Esophagus squamous epithelium (tissue), 5 donors: ENCODE data around the gene KCNK17. TPM values are rescaled to one million over a fixed set of nuclear protein-coding genes. Genes with fewer than 3 reads are reported as not detected.
A peak's percentile ranks its signal among the peaks of the same experiment; 100 is the strongest.

Source experiments
- DNase-seq: peaks from one replicate; lab custom pipeline; 2025; lab: John Stamatoyannopoulos, UW
- H3K27ac ChIP-seq, 4 donors: fragments of 200-600 bp; sonication (generic); one replicate each; pipeline ENCODE4 v1.5.1; 2016 to 2019; ENCODE audit warnings: mild to moderate bottlenecking in 1 of 4
- H3K27me3 ChIP-seq, 4 donors: fragments of 200-600 bp; sonication (generic); 1 replicate in 3 of 4; 2 replicates in 1 of 4; pipeline versions ENCODE4 v1.5.1 to v1.6.0; 2017 to 2021; ENCODE audit warnings: antibody characterized with exemption in 1 of 4
- H3K36me3 ChIP-seq, 3 donors: fragments of 200-600 bp; sonication (generic); one replicate each; pipeline ENCODE4 v1.5.1; 2016 to 2019
- H3K4me1 ChIP-seq, 3 donors: fragments of 200-600 bp; sonication (generic); one replicate each; pipeline ENCODE4 v1.5.1; 2017 to 2019
- H3K4me3 ChIP-seq, 4 donors: fragments of 200-600 bp; sonication (generic); 1 replicate in 3 of 4; 2 replicates in 1 of 4; pipeline ENCODE4 v1.5.1; 2016 to 2019; ENCODE audit warnings: mild to moderate bottlenecking in 2 of 4, moderate library complexity in 1 of 4
- H3K9me3 ChIP-seq, 3 donors: fragments of 200-600 bp; sonication (generic); one replicate each; pipeline ENCODE4 v1.5.1; 2016 to 2019
- POLR2A ChIP-seq, 4 donors: fragments of 450-650 bp; IDR thresholded peaks; one replicate each; pipeline ENCODE4 v1.6.1; 2017; ENCODE audit warnings: antibody characterized with exemption in 4 of 4, mild to moderate bottlenecking in 4 of 4, moderate library complexity in 3 of 4
- WGBS, 2 donors: methylation state at CpG; one replicate each; pipeline ENCODE4 v1.1.5; 2018; 5-methylcytosine and 5-hydroxymethylcytosine counted together
- intact Hi-C: fragments of 100-400 bp; cut with DNase I; formaldehyde crosslinking; loops from one replicate; pipeline ENCODE4 v1.15.0; 2022
- total RNA-seq, 4 donors: library from RNA; depleted of rRNA; stranded (reverse); fragments of >200 nt; gene quantifications; one replicate each; pipeline ENCODE4 v1.1.0, GENCODE V29; 2016
- TF ChIP-seq, protein P1 (sequence below), 6 experiments: fragments of 450-650 bp in 4 of 6; fragments of 200-600 bp in 2 of 6; sonication (generic) in 2 of 6; IDR thresholded peaks; one replicate each; pipeline ENCODE4 v1.5.1; 2016 to 2019; ENCODE audit warnings: antibody characterized with exemption in 6 of 6, mild to moderate bottlenecking in 4 of 6, moderate library complexity in 4 of 6
- donor health status: DM: yes; HTN: yes; CAD: no.

KCNK17 gene
- total RNA-seq, 4 donors from 2014 or later = 0.31 to 1.2 (median 1.1) TPM; not detected in 1

- Histone ChIP-seq H3K4me3 (no peak overlapping the region), H3K4me1 (peaks cover 0 to 7% (median 0%) of the 10 kb centered on the region in 3 donors), H3K27me3 (no peaks in the 10 kb centered on the region), H3K36me3 (no peaks in the 10 kb centered on the region), H3K9me3 (no peaks in the 10 kb centered on the region), H3K27ac (no peak overlapping the region)
- WGBS, 2 donors = 36 to 44% methylated on average over 7 to 8 of the region's 9 CpGs
- intact Hi-C loops = no loop called here
- no peak for DNase-seq
- TF ChIP-seq POLR2A (IDR thresholded peaks at IDR 0.05) = no peak
- TF ChIP-seq, protein P1, sequence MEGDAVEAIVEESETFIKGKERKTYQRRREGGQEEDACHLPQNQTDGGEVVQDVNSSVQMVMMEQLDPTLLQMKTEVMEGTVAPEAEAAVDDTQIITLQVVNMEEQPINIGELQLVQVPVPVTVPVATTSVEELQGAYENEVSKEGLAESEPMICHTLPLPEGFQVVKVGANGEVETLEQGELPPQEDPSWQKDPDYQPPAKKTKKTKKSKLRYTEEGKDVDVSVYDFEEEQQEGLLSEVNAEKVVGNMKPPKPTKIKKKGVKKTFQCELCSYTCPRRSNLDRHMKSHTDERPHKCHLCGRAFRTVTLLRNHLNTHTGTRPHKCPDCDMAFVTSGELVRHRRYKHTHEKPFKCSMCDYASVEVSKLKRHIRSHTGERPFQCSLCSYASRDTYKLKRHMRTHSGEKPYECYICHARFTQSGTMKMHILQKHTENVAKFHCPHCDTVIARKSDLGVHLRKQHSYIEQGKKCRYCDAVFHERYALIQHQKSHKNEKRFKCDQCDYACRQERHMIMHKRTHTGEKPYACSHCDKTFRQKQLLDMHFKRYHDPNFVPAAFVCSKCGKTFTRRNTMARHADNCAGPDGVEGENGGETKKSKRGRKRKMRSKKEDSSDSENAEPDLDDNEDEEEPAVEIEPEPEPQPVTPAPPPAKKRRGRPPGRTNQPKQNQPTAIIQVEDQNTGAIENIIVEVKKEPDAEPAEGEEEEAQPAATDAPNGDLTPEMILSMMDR (IDR thresholded peaks at IDR 0.05) = peak; percentile 56 to 87 (median 78)
Observed at GRCh38 chr6:39347906-39348585, 33.8 kb upstream of the KCNK17 start.

DNA sequence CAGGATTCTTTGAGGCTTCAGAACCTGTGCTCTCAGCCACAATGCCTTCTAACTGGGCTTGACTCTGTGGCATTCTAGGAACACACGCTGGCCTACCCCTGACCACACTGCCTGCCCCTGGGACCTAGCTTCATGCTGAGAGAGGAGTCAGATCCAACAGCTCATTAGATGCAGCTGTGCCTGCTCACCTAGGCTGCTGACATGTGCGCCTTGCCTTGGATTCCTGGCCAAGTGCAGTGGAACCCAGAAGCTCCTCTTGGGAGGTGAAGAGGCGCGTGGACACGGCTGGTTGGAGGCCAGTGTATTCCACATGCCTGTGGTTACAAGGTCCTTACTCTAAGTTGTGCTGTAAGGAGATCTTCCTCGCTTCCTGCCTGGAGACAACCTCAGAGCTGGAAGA lies 33.0 kb upstream of the KCNK17 start:
- H3K27ac ChIP-seq = no peak overlapping the region
- H3K36me3 ChIP-seq = no peaks in the 10 kb centered on the region
- H3K4me3 ChIP-seq = no peak overlapping the region
- H3K4me1 ChIP-seq = peaks cover 0 to 14% (median 0%) of the 10 kb centered on the region in 3 donors
- H3K9me3 ChIP-seq = no peaks in the 10 kb centered on the region
- WGBS, 2 donors = 100% methylated on average over 2 to 4 of the region's 6 CpGs
- intact Hi-C loops = no loop called here
- no peak for DNase-seq
- no peak for TF ChIP-seq POLR2A (IDR thresholded peaks at IDR 0.05)
- TF ChIP-seq, protein P1 (IDR thresholded peaks at IDR 0.05) = no peak
- no peaks in the 10 kb centered on the region for H3K27me3 ChIP-seq

GRCh38 chr6:39344821-39345280 lies 30.6 kb upstream of the KCNK17 start:
- Histone ChIP-seq H3K27me3 (peaks cover 0 to 10% (median 0%) of the 10 kb centered on the region in 4 donors), H3K36me3 (no peaks in the 10 kb centered on the region), H3K9me3 (no peaks in the 10 kb centered on the region), H3K4me1 (peaks cover 0 to 29% (median 0%) of the 10 kb centered on the region in 3 donors), H3K4me3 (no peak overlapping the region), H3K27ac (peak overlapping the region in 1 of 4 donors; percentile 58)
- TF ChIP-seq, protein P1 (IDR thresholded peaks at IDR 0.05) = no peak
- TF ChIP-seq POLR2A (IDR thresholded peaks at IDR 0.05) = no peak
- DNase-seq = no peak
- 73 to 81% methylated on average over 5 to 6 of the region's 7 CpGs for WGBS, 2 donors
- intact Hi-C loops = no loop called here

- intact Hi-C loops = no loop called here
- TF ChIP-seq POLR2A (IDR thresholded peaks at IDR 0.05) = no peak
- TF ChIP-seq, protein P1 (IDR thresholded peaks at IDR 0.05) = no peak
- Histone ChIP-seq H3K36me3 (no peaks in the 10 kb centered on the region), H3K27me3 (peaks cover 0 to 12% (median 0%) of the 10 kb centered on the region in 4 donors), H3K4me1 (peaks cover 0 to 43% (median 0%) of the 10 kb centered on the region in 3 donors), H3K27ac (no peak overlapping the region), H3K4me3 (no peak overlapping the region), H3K9me3 (no peaks in the 10 kb centered on the region)
- WGBS, 2 donors = 55 to 75% methylated on average over 4 to 9 of the region's 9 CpGs
- DNase-seq = no peak
Observed at GRCh38 chr6:39343396-39343870, 29.2 kb upstream of the KCNK17 start.

DNA sequence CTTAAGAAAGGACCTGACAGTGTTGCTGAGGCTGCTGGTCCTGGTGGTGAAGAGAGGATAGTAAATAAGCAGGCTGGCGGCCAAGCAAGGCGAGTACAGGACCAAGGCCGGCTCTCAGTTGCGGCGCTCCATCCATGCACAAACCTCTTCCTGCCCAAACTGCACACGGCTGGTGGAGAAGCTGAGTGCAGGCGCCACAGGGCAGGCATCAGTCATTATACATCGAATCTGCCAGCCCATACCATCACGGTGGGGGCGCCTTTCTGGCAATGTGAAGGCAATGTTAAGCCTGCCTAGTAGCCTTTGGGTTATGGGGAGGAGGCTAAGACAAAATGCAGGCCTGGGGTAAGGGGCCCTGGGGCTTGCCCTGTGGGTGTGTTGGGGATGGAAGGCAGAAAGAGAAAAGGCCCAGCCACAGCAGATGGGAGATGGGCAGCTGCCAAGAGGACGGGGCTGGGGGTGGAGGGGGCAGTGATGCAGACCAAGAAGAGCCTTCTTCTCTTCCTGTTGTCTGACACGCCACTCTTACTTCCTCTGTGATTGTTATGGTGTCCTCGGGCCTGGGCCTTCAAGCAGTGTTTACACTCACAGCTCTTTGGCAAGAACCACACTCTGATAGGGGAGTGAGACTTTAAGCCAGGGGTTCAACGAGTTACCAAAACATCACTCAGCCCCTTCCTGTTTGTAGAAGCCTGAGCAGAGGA lies 28.6 kb upstream of the KCNK17 start:
- Histone ChIP-seq H3K9me3 (no peaks in the 10 kb centered on the region), H3K4me1 (peaks cover 0 to 43% (median 0%) of the 10 kb centered on the region in 3 donors), H3K27me3 (peaks cover 0 to 12% (median 0%) of the 10 kb centered on the region in 4 donors), H3K36me3 (no peaks in the 10 kb centered on the region), H3K27ac (peak overlapping the region in 1 of 4 donors; percentile 13), H3K4me3 (no peak overlapping the region)
- intact Hi-C loops = no loop called here
- 51 to 56% methylated on average over 7 to 12 of the region's 14 CpGs for WGBS, 2 donors
- TF ChIP-seq POLR2A (IDR thresholded peaks at IDR 0.05) = no peak
- TF ChIP-seq, protein P1 (IDR thresholded peaks at IDR 0.05) = no peak
- DNase-seq = no peak
